GM19099 (cell line): ENCODE measurements around the gene SORBS1.

Experiments
- POLR2A ChIP-seq: IDR thresholded peaks from 3 replicates; pipeline ENCODE4 v1.6.1; 2011; ENCODE audit warnings: low read depth; ENCODE audit not compliant: insufficient read length; ENCODE audit errors: extremely low read depth

The SORBS1 gene

GRCh38 chr10:95440756-95441546 lies 120.2 kb downstream of the SORBS1 start:
- TF ChIP-seq POLR2A, result no peak

DNA sequence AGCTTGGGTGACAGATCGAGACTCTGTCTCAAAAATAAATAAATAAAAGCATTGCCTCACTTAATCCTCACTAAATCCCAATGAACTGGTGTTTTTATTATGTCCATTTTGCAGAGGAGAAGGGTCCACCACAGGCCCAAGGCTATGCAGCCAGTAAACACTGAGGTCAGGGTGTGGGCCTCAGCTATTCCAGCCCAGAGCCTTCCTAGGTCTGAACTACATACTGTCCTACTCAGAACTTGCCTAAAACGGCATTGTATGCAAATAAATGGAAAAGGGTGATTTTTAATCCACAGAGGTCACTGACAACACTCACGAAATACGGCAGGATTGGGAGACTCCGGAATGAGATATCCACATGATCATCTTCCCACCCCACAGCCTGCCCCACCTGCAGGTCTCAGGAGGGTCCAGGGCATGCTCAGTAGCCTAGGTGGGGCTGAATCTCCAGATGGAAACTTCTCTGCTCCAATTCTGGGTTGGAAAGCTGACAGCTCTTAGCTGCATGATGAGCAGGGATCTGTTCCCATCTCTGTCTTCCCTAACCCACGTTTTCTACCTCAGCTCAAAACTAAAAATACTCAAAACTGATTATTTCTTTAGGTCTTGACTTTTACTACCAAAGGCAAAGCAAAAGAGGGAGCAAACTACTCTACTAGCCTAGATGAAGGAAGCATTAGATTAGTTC lies 121.0 kb downstream of the SORBS1 start:
- no peak for TF ChIP-seq POLR2A

GRCh38 chr10:95438781-95439180 lies 122.4 kb downstream of the SORBS1 start:
- TF ChIP-seq POLR2A, result no peak

GRCh38 chr10:95437669-95438068 lies 123.5 kb downstream of the SORBS1 start:
- no peak for TF ChIP-seq POLR2A

- no peak for TF ChIP-seq POLR2A
Measured at GRCh38 chr10:95435548-95436279, 125.5 kb downstream of the SORBS1 start.

GRCh38 chr10:95434583-95434982 lies 126.6 kb downstream of the SORBS1 start:
- no peak for TF ChIP-seq POLR2A

DNA sequence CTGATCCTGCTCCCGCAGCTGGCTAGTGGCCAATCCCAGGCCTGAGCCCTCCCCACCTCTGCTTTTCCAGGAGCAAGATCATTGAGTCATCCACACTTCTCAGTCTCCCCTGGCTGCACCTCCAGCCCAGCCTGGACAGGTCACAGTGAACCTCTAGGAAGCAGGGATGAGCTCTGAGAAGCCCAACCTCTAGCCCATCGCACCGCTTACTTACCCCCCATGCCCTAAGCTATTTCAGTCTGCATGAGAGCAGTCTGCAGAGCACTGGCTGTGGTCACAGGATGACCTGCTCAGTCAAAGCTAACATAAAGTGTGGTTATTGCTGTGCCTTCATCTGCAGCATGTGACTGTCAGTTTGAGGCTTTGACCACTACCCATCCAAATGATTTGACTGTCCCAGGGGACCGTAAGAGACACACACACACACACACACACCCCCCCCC lies 129.2 kb downstream of the SORBS1 start:
- no peak for TF ChIP-seq POLR2A

DNA sequence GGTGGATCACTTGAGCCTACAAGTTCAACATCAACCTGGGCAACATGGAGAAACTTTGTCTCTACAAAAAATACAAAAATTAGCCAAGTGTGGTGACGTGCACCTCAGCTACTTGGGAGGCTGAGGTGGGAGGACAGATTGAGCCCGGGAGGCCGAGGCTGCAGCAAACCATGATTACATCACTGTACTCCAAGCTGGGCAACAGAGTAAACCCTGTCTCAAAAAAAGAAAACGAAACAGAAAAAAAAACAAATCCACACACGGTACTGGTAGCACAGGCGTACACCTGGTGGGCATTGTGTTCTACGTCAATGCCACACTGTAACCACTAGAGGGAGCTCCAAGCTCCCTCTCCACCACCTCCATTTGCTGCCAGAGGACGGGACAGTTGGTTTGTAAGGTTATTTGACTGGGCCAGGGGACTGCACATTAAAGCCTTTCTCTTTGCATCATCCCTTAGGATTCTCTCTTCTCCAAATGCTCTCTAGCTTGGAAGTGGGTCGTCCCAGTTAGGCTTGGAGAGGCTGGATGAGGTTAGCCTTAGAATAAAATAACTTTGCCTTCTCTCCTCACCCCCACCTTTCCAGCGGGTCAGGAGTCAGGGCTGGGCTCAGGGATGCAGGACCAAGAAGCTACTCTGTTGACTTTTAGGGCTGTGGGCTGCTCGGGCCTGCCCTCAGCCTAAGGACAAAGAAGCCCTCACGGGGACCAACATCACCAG lies 130.8 kb downstream of the SORBS1 start:
- TF ChIP-seq POLR2A, result no peak

DNA sequence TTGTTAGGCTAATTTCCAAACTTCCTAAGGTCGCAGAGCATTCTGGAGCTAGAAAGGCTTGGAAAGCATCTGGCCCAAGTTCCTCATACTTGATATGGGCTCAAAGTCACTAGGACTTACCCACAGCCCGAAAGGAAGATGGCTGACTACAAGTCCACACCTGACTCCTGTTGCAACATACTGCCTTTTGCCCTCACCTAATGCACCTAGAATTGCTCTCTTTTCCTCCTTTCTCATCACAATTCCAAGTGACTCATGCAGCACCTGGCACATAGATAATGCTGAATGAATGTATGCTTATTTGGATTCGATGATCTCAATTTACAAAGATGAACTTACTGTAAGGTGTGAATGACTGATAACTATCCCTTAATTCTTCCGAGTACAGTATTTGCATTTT lies 131.5 kb downstream of the SORBS1 start:
- TF ChIP-seq POLR2A, result no peak

GRCh38 chr10:95428701-95429100 lies 132.5 kb downstream of the SORBS1 start:
- no peak for TF ChIP-seq POLR2A

DNA sequence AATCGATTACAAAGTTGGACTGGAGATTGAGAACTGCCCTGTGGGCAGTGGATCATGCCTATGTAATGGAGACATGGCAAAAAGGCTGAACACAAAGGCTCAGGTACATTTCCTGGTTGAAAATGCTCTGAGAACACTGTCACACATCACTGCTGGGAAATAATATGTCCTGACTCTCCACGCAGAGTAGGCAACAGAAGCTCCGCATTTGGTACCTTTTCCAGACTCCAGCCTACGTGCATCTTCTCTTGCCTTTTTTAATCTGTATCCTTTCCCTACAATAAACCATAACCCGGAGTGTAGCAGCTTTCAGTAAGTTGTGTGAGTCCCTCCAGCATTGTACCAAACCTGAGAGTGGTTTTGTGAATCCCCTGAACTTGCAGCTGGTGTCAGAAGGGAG lies 134.7 kb downstream of the SORBS1 start:
- no peak for TF ChIP-seq POLR2A

DNA sequence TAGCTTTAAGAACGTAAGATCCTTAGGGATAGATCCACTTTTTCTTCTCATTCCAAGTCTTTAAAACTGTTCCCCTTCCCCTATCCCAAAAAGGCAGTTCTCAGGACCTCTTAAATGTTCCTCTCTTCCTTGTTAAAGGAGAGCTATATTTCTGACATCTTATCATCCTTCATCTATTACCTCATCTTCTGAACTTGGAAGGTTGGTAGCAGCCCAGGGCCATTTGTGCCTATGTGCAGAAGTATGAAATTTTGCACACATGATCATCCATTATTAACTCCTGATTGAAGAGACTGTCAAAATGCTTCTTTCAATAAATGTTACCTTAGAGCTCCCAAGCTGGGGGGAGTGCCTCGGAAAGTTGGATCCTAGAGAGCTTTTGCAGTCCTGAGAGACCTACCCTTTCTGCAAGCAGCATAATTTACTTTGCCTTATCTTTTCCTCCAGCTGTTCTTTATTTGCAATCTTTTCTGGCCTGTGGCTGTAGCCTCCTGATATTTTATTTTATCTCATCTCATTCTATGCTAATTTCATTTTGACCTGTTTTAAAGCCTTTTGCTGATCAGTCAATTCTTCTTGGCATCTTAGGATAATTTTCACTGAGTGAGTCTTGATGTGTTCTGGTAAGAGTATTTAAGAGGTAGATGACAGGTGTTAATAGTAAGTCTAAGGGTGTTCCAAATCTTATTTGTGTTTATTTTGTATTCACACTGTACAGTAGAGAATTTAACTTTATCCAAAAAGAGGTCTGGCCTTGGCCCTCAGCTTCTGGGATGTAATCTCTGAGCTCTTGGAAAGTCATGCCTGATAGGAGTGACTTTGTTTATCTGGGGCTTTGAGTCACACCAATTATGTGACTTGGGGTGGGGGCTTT lies 135.3 kb downstream of the SORBS1 start:
- TF ChIP-seq POLR2A, result no peak

DNA sequence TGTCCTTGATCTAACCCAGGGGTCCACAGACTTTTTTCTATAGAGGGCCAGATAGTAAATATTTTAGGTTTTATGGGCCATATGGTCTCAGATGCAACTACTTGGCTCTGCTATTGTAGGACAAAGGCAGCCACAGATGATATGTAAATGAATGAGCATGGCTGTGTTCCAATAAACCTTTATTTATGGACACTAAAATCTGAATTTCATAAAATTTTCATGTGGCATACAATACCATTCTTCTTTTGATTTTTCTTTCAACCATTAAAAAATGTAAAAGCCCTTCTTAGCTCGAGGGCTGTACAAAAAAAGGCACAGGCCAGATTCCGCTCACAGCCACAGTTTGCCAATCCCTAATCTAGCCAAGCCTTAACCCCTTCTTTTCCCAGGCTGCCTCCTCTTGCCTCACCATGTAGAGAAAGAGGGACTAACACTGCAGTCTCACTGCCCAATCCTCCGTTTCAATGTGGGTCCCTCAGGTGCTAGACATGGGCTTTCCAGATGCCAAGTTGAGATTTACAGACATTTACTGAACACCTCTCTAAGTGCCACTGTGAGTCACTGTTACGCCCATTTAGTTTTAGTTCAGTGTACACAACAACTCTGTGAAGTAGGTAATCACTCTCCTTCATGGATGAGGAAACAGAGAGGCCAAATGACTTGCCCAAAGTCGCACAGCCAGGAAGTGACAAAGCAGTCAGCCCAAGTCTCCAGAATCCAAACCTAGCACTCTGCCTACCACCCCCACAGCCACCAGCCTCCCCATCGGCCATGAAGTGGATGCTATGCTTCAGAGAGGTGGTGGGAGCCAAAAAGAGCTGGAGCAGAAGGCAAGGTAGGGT lies 137.8 kb downstream of the SORBS1 start:
- TF ChIP-seq POLR2A, result no peak
